ENCODE measurements around the gene TCHP. TPM values are rescaled to one million over a fixed set of nuclear protein-coding genes. Genes with fewer than 3 reads are reported as not detected.

Gene TCHP, protein sequence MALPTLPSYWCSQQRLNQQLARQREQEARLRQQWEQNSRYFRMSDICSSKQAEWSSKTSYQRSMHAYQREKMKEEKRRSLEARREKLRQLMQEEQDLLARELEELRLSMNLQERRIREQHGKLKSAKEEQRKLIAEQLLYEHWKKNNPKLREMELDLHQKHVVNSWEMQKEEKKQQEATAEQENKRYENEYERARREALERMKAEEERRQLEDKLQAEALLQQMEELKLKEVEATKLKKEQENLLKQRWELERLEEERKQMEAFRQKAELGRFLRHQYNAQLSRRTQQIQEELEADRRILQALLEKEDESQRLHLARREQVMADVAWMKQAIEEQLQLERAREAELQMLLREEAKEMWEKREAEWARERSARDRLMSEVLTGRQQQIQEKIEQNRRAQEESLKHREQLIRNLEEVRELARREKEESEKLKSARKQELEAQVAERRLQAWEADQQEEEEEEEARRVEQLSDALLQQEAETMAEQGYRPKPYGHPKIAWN
- 10.7 and 12.5 TPM in 2 replicates for total RNA-seq

GRCh38 chr12:109899783-109900751 lies at the start of gene TCHP:
Gene TCHP, plus strand, starts transcription at chr12:109900274. Its CDS starts 2,753 bp downstream, at chr12:109903027.

DNA sequence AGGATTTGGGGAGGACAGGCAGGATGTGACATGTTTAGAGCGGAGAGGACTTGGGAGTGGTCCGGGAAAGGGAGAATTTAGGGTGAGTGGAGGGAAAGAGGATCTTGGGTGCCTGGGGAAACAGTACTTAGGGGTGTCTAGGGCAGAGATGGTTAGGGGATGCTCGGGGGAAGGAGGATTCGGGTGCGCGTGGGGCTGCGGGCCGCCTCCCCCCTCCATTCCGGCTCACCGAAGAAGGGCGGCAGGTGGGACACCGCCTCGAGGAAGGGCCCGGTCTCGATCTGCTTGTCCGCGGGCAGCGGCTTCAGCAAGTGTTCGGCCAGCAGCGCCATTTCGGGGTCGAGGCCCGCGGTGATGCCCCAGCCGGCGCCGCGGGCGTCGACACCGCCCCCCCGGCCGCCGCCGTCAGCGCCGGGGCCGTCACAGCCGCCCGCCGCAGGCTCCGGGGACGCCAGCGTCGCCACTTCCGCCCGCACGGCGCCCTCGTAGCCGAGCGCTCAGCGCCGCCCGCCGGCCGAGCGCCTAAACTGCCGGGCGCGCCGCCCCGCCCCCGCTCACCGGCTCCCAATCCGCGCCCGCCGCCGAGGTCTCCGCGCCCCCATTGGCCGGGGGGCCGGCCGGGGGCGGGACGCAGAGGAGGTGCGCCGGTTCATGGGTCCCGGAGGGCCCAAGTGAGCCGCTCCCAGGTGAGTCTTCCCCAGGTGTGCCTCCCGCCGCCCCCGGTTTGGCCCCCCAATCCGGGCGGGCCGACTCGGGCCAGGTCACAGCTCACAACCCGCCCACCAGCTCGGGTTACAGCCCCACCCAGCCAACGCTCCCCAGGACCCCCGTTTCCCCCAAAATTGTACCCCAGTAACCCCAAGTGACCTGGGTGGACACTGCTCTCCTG lies 19.8 kb upstream of the TCHP start, which contains the start of gene GLTP:
TSS of gene GLTP (minus strand) at position 499 of the 889 bp plus-strand sequence. CDS start at position 332, 167 bp downstream.

Other genes starting within 250 kb of the TCHP start
- gene FAM222A, start 186.4 kb upstream of the TCHP start, total RNA-seq, result 0.27 and 0.38 TPM in 2 replicates
- gene TRPV4, start 66.9 kb upstream of the TCHP start, total RNA-seq, result 0.75 and 1.3 TPM in 2 replicates
- 54.7 and 60.9 TPM in 2 replicates for gene GLTP, start 19.7 kb upstream of the TCHP start, total RNA-seq
- 42.8 and 47.0 TPM in 2 replicates for gene GIT2, start 96.1 kb downstream of the TCHP start, total RNA-seq
- gene ANKRD13A, start 99.2 kb downstream of the TCHP start, total RNA-seq, result 26.6 and 32.0 TPM in 2 replicates
- gene C12orf76, start 148.2 kb downstream of the TCHP start, total RNA-seq, result 15.6 and 26.6 TPM in 2 replicates
- gene IFT81, start 224.1 kb downstream of the TCHP start, total RNA-seq, result 10.6 and 11.0 TPM in 2 replicates

All from endothelial cell of coronary artery (primary cell).